Measurements from ENCODE around the gene SOS2. TPM values are rescaled to one million over a fixed set of nuclear protein-coding genes. Genes with fewer than 3 reads are reported as not detected.

Gene SOS2
- total RNA-seq, 4 donors from 2014 or later: 43.4 to 69.9 (median 57.9) TPM

GRCh38 chr14:50103558-50103957, 127.8 kb downstream of the SOS2 start:
- TF ChIP-seq CTCF (IDR thresholded peaks at IDR 0.05) (no peak), POLR2A (IDR thresholded peaks at IDR 0.05) (no peak)
- Histone ChIP-seq H3K36me3 (no peaks in the 10 kb centered on the region), H3K4me1 (no peaks in the 10 kb centered on the region), H3K27ac (no peak overlapping the region), H3K27me3 (no peaks in the 10 kb centered on the region), H3K4me3 (replicated peaks in 1 of 3) (no peak overlapping the region), H3K9me3 (no peaks in the 10 kb centered on the region)
- no peak for DNase-seq
- WGBS, 2 donors: 90 to 95% methylated on average over 6 of the region's 6 CpGs
- intact Hi-C loops (cut with DNase I): no loop called here

GRCh38 chr14:50101417-50101816, 130.0 kb downstream of the SOS2 start:
- no peak for DNase-seq
- no peaks in the 10 kb centered on the region for H3K36me3 ChIP-seq
- no peak overlapping the region for H3K27ac ChIP-seq
- no peaks in the 10 kb centered on the region for H3K4me1 ChIP-seq
- intact Hi-C loops (cut with DNase I): no loop called here
- WGBS, 2 donors: 96 to 97% methylated on average over 7 of the region's 7 CpGs
- TF ChIP-seq POLR2A (IDR thresholded peaks at IDR 0.05) (no peak), CTCF (IDR thresholded peaks at IDR 0.05) (no peak)
- H3K4me3 ChIP-seq (replicated peaks in 1 of 3): no peak overlapping the region
- H3K9me3 ChIP-seq: no peaks in the 10 kb centered on the region
- H3K27me3 ChIP-seq: no peaks in the 10 kb centered on the region

DNA sequence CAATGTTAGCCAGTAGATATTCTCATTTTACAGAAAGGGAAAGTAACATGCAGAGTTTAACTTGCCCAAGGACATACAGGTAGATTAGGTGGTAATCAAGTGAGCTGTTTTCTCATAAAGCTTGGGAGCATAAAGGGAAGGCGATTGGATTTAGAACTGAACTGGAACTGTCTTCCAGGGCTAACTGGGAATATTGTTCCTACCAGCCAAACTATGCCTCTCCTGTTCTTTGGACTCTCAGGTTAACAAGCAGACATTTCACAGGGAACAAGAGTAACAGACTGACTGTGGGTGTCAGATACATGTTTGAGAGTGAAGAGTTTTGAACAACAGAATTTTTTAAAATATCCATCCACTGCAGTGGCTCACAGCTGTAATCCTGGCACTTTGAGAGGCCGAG, 130.6 kb downstream of the SOS2 start:
- Histone ChIP-seq H3K4me1 (no peaks in the 10 kb centered on the region), H3K36me3 (no peaks in the 10 kb centered on the region), H3K27me3 (no peaks in the 10 kb centered on the region), H3K4me3 (replicated peaks in 1 of 3) (no peak overlapping the region), H3K9me3 (no peaks in the 10 kb centered on the region), H3K27ac (no peak overlapping the region)
- WGBS, 2 donors: 91 to 97% methylated on average over 2 of the region's 2 CpGs
- intact Hi-C loops (cut with DNase I): no loop called here
- no peak for TF ChIP-seq CTCF (IDR thresholded peaks at IDR 0.05)
- no peak for TF ChIP-seq POLR2A (IDR thresholded peaks at IDR 0.05)
- no peak for DNase-seq

GRCh38 chr14:50099335-50099734, 132.0 kb downstream of the SOS2 start:
- Histone ChIP-seq H3K4me1 (no peaks in the 10 kb centered on the region), H3K36me3 (no peaks in the 10 kb centered on the region), H3K27me3 (no peaks in the 10 kb centered on the region), H3K4me3 (replicated peaks in 1 of 3) (no peak overlapping the region), H3K9me3 (no peaks in the 10 kb centered on the region), H3K27ac (no peak overlapping the region)
- 92 to 98% methylated on average over 4 of the region's 4 CpGs for WGBS, 2 donors
- intact Hi-C loops (cut with DNase I): no loop called here
- DNase-seq: no peak
- TF ChIP-seq POLR2A (IDR thresholded peaks at IDR 0.05) (no peak), CTCF (IDR thresholded peaks at IDR 0.05) (no peak)

DNA sequence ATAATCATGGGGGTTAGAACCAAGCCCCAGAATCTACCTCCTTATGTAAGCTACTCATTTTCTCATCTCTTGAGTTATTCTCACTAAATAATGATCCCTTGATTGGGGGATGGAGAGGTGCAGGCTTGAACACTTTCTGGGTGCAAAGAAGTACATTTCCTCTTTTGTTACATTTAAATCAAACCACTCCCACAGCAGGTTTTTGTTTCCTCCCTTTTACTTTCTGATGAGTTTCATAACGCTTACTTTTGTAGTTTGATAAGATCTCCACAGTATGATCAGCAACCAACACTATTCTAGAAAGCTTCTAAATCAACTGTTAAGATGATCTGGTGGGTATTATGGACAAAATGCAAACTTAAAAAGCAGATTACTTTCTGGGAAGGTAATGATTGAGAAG, 135.5 kb downstream of the SOS2 start:
- no peaks in the 10 kb centered on the region for H3K9me3 ChIP-seq
- H3K27me3 ChIP-seq: no peaks in the 10 kb centered on the region
- H3K4me1 ChIP-seq: no peaks in the 10 kb centered on the region
- H3K36me3 ChIP-seq: no peaks in the 10 kb centered on the region
- no peak overlapping the region for H3K27ac ChIP-seq
- WGBS, 2 donors: 60 to 90% methylated on average over 1 of the region's 1 CpG
- DNase-seq: no peak
- H3K4me3 ChIP-seq (replicated peaks in 1 of 3): no peak overlapping the region
- TF ChIP-seq CTCF (IDR thresholded peaks at IDR 0.05) (no peak), POLR2A (IDR thresholded peaks at IDR 0.05) (no peak)
- intact Hi-C loops (cut with DNase I): no loop called here
